HG03354 (cell line): ENCODE data around the gene RSRC2.

Experiments
- ATAC-seq: cut with Tn5 transposase; IDR thresholded peaks from one replicate; pipeline ENCODE4 v1.9.1; 2021; ENCODE audit warnings: mild to moderate bottlenecking; ENCODE audit not compliant: unreplicated experiment, poor library complexity, severe bottlenecking

The RSRC2 gene

DNA sequence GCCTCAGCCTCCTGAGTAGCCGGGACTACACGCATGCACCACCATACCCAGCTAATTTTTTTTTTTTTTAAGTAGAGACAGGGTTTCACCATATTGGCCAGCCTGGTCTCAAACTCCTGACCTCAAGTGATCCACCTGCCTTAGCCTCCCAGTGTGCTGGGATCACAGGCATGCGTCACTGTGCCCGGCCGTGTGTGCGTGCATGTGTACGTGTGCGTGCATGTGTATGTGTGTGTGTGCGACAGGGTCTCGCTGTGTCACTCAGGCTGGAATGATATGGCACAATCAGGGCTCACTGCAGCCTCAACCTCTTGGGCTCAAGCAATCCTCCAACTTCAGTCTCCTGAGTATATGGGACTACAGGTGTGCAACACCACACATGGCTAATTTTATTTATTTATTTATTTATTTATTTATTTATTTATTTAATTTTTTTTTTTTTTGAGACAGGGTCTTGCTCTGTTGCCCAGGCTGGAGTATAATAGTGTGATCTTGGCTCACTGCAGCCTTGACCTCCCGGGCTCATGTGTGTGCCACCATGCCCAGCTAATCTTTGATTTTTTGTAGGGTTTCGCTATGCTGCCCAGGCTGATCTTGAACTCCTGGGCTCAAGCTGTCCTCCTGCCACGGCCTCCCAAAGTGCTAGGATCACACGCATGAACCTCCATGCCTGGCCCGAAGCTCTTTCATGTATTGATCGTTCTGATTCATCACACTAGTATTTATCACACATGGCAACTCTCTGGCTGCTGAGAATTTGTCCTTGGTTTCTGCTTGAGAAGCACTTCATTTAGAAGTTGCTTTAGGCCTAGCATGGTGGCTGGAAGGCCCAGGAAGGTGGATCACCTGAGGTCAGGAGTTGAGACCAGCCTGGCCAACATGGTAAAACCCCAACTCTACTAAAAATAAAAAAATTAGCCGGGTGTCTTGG is 68.4 kb downstream of the RSRC2 start:
- ATAC-seq, result no peak

DNA sequence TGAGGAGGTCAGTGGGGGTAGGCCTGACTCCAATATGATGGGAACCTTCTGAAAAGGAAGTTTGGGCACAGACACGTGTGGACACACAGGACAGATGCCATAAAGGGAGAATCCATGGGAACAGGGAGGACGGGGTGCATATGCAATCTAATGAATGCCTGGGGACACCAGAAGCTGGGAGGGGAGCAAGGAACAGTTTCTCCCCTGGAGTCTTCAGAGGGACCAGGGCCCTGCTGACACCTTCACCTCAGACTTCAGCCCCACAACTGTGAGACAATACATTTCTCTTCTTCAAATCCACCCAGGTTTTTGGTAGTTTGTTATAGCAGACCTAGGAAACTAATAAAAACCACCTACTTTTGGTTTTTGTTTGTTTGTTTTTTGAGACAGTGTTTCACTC is 69.1 kb downstream of the RSRC2 start:
- ATAC-seq, result no peak

GRCh38 chr12:122454739-122455138 is 72.0 kb downstream of the RSRC2 start:
- no peak for ATAC-seq

GRCh38 chr12:122454250-122454721 is 72.5 kb downstream of the RSRC2 start:
- no peak for ATAC-seq
